ENCODE results near the gene PXN. TPM values are rescaled to one million over a fixed set of nuclear protein-coding genes. Genes with fewer than 3 reads are reported as not detected.

PXN gene
- total and polyA plus RNA-seq, 2 of the 13 experiments (the other 11 are each of a cell fraction or from before 2014, with no cell fraction given): 13.6 to 14.2 TPM

DNA sequence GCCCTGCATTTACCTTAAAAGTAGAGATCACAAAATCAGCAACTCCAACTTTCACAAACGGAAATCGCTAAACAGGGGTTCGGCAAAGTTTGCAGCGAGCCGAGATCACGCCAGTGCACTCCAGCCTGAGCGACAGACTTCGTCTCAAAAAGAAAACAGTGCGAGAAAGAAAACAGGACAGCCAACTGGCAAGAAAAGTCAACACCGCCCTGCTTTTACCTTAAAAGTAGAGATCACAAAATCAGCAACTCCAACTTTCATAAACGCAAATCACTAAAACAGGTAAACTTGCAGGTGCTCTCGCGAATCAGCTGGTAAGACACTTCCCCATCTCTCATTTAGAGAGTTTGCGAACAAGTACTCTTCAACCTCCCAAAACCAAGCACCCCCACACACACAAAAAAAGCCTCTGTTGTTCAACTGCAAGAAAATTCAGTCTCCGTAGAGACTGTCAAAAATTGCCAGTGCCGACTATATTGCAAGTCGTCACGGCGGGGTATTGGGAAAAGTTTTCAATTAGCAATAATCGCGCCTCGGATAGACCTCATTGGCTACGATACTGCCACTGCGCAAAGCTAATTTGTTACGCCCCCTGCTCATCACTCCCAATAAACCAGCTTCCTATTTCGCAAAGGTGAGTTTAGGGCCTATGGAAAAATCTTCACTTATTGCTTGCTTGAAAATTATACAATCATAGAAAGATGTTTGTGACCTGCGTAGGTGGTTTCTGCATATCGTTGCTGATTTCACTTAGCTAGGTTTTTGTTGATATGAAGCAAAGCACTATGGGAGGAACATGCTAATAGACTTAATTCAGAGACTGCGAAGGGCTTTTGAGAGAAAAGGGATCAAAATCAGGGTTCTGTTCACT lies 27.4 kb upstream of the PXN start, which contains the start of gene RNU4-1 (continued):
- TF ChIP-seq, protein P1, sequence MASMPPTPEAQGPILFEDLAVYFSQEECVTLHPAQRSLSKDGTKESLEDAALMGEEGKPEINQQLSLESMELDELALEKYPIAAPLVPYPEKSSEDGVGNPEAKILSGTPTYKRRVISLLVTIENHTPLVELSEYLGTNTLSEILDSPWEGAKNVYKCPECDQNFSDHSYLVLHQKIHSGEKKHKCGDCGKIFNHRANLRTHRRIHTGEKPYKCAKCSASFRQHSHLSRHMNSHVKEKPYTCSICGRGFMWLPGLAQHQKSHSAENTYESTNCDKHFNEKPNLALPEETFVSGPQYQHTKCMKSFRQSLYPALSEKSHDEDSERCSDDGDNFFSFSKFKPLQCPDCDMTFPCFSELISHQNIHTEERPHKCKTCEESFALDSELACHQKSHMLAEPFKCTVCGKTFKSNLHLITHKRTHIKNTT (CRISPR knock-in tag; IDR thresholded peaks at IDR 0.05): no peak
- TF ChIP-seq TBX2 (CRISPR knock-in tag; IDR thresholded peaks at IDR 0.05; ENCODE audit: borderline replicate concordance) (peak; percentile 80; the same call in 1 of the 2 replicates), RBFOX2 (IDR thresholded peaks at IDR 0.05; ENCODE audit: low read depth, low read length) (peak; percentile 90), MYC (CRISPR knock-in tag; IDR thresholded peaks at IDR 0.05; ENCODE audit: borderline replicate concordance) (no peak), GATA4 (IDR thresholded peaks at IDR 0.05; ENCODE audit: borderline replicate concordance, low read depth) (peak; percentile 99), ZNF235 (CRISPR knock-in tag; IDR thresholded peaks at IDR 0.05; ENCODE audit: borderline replicate concordance) (no peak), ZNF292 (CRISPR knock-in tag; IDR thresholded peaks at IDR 0.05; ENCODE audit: borderline replicate concordance, low read depth) (no peak), SIN3A (IDR thresholded peaks at IDR 0.05; ENCODE audit: borderline replicate concordance, low read depth, low read length) (peak; percentile 85; the same call in 1 of the 2 replicates), NCOA2 (CRISPR knock-in tag; IDR thresholded peaks at IDR 0.05) (peak; percentile 68; the same call in 1 of the 2 replicates), ZKSCAN5 (CRISPR knock-in tag; IDR thresholded peaks at IDR 0.05) (no peak), ZNF225 (CRISPR knock-in tag; IDR thresholded peaks at IDR 0.05) (no peak), MTF1 (CRISPR knock-in tag; IDR thresholded peaks at IDR 0.05) (peak; percentile 84; the same call in 1 of the 2 replicates), SMAD1 (CRISPR knock-in tag; IDR thresholded peaks at IDR 0.05; ENCODE audit: borderline replicate concordance, low read depth) (no peak), ZBTB38 (CRISPR knock-in tag; IDR thresholded peaks at IDR 0.05) (no peak), ZNF12 (CRISPR knock-in tag; IDR thresholded peaks at IDR 0.05) (no peak), ZNF3 (CRISPR knock-in tag; IDR thresholded peaks at IDR 0.05) (no peak; the same call in 1 of the 2 replicates), JUN (CRISPR knock-in tag; IDR thresholded peaks at IDR 0.05) (no peak), IRX3 (CRISPR knock-in tag; IDR thresholded peaks at IDR 0.05; ENCODE audit: borderline replicate concordance, low read depth) (no peak)
- TF ChIP-seq, protein P2, sequence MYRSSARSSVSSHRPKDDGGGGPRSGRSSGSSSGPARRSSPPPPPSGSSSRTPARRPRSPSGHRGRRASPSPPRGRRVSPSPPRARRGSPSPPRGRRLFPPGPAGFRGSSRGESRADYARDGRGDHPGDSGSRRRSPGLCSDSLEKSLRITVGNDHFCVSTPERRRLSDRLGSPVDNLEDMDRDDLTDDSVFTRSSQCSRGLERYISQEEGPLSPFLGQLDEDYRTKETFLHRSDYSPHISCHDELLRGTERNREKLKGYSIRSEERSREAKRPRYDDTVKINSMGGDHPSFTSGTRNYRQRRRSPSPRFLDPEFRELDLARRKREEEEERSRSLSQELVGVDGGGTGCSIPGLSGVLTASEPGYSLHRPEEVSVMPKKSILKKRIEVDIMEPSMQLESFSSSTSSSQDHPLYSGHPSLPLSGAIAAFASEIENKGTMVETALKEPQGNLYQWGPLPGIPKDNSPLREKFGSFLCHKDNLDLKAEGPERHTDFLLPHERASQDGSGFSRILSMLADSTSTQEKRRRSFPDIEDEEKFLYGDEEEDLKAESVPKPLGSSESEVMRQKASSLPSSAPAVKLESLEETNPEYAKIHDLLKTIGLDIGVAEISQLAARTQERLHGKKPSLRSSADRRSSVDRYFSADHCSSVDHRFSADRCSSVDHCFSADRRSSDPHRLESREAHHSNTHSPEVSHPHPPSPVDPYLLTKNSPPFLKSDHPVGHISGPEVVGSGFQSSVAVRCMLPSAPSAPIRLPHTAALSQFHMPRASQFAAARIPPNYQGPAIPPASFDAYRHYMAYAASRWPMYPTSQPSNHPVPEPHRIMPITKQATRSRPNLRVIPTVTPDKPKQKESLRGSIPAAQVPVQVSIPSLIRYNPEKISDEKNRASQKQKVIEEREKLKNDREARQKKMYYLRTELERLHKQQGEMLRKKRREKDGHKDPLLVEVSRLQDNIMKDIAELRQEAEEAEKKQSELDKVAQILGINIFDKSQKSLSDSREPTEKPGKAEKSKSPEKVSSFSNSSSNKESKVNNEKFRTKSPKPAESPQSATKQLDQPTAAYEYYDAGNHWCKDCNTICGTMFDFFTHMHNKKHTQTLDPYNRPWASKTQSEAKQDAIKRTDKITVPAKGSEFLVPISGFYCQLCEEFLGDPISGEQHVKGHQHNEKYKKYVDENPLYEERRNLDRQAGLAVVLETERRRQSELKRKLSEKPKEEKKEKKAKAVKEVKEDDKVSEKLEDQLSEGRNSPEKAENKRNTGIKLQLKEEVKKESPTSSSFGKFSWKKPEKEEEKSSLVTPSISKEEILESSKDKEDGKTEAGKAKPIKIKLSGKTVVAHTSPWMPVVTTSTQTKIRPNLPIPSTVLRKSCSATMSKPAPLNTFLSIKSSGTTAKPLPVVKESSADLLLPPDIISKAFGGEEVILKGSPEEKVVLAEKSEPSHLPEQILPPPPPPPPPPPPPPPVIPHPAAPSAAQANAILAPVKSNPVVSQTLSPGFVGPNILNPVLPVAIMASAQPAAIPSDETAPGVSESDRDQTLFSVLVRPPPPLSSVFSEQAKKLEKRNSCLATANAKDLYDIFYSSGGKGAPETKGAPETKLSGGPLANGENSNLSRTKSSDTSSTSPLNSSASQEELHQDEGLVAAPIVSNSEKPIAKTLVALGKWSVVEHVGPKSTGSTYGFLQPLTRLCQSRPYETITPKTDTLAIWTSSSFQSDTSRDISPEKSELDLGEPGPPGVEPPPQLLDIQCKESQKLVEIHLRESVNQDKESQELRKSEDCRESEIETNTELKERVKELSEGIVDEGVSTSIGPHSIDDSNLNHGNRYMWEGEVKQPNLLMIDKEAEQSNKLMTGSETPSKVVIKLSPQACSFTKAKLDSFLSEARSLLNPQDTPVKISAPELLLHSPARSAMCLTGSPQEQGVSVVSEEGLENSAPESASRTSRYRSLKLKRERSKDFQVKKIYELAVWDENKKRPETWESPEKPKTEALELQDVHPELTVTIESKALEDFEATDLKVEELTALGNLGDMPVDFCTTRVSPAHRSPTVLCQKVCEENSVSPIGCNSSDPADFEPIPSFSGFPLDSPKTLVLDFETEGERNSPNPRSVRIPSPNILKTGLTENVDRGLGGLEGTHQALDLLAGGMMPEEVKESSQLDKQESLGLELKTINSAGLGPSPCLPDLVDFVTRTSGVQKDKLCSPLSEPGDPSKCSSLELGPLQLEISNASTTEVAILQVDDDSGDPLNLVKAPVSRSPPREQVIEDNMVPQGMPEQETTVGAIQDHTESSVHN (CRISPR knock-in tag; IDR thresholded peaks at IDR 0.05): no peak

Measured in HepG2 (cell line).